Heart left ventricle (tissue), 16 donors: ENCODE results near the gene VBP1. TPM values are rescaled to one million over a fixed set of nuclear protein-coding genes. Genes with fewer than 3 reads are reported as not detected.

Source experiments
- ATAC-seq, 4 donors: fragments of 200-7000 bp; cut with Tn5 transposase; one replicate each; pipeline ENCODE4 v1.9.1; 2020 to 2022; ENCODE audit warnings: moderate library complexity in 4 of 4, mild to moderate bottlenecking in 3 of 4, moderate number of reproducible peaks in 1 of 4
- DNase-seq, 5 donors: peaks; one replicate each; pipeline ENCODE4 v3.0.0-alpha.2; 2020
- H3K27ac ChIP-seq, 12 donors: fragments of 200-600 bp; sonication (generic) in 4 of 12; one replicate each; pipeline versions ENCODE4 v1.5.0 to v1.8.0; 2016 to 2022; ENCODE audit warnings: mild to moderate bottlenecking in 2 of 12
- H3K27me3 ChIP-seq, 9 donors: fragments of 200-600 bp; sonication (generic) in 2 of 9; one replicate each; pipeline versions ENCODE4 v1.5.1 to v1.8.0; 2016 to 2022; ENCODE audit warnings: mild to moderate bottlenecking in 3 of 9
- H3K36me3 ChIP-seq, 9 donors: fragments of 200-600 bp; sonication (generic) in 2 of 9; one replicate each; pipeline versions ENCODE4 v1.5.0 to v1.8.0; 2018 to 2022; ENCODE audit warnings: mild to moderate bottlenecking in 2 of 9
- H3K4me1 ChIP-seq, 12 donors: fragments of 200-600 bp; sonication (generic) in 4 of 12; one replicate each; pipeline versions ENCODE4 v1.5.0 to v1.8.0; 2016 to 2022; ENCODE audit warnings: mild to moderate bottlenecking in 3 of 12
- H3K4me3 ChIP-seq, 12 donors: fragments of 200-600 bp; sonication (generic) in 4 of 12; one replicate each; pipeline versions ENCODE4 v1.5.0 to v1.8.0; 2017 to 2022; ENCODE audit warnings: mild to moderate bottlenecking in 9 of 12, moderate library complexity in 4 of 12
- H3K9me3 ChIP-seq, 12 donors: fragments of 200-600 bp; sonication (generic) in 4 of 12; one replicate each; pipeline versions ENCODE4 v1.5.0 to v1.8.0; 2016 to 2022; ENCODE audit warnings: mild to moderate bottlenecking in 1 of 12
- POLR2A ChIP-seq, 2 donors: fragments of 450-650 bp; IDR thresholded peaks; one replicate each; pipeline ENCODE4 v1.6.1; 2017; ENCODE audit warnings: antibody characterized with exemption in 2 of 2, mild to moderate bottlenecking in 2 of 2, moderate library complexity in 2 of 2
- WGBS, 4 donors: extraction: QIAGEN DNeasy Blood & Tissue Kit in 2 of 4; methylation state at CpG; one replicate each; pipeline versions ENCODE4 v1.1.5 to v1.1.7; 2013 to 2018; 5-methylcytosine and 5-hydroxymethylcytosine counted together
- intact Hi-C, 10 donors: fragments of 100-400 bp; cut with DNase I; formaldehyde crosslinking; loops; one replicate each; pipeline versions ENCODE4 v1.11.1 to v1.14.2; 2022
- long read RNA-seq, 3 donors: library from polyadenylated mRNA; unstranded; transcript quantifications; one replicate each; pipeline ENCODE4 v2.0.0, GENCODE V29; 2020 to 2021
- polyA plus RNA-seq, 2 donors: library from polyadenylated mRNA; stranded (reverse); fragments of 200-250 nt; gene quantifications; one replicate each; pipeline ENCODE4 v1.2.3, GENCODE V29; 2013
- total RNA-seq, 9 donors: library from RNA; depleted of rRNA in 2 of 9; stranded (reverse); fragments of >200 nt in 2 of 9; fragmentation: NEBNext Ultra II Directional in 3 of 9; extraction: Animal tissue kit (Norgen Biotek cat#: 25700) in 3 of 9; gene quantifications; one replicate each; pipeline versions ENCODE4 v1.1.0 to v1.2.4, GENCODE V29; 2016 to 2023
- TF ChIP-seq, protein P1 (sequence below), 12 donors: fragments of 200-600 bp; sonication (generic) in 4 of 12; IDR thresholded peaks; one replicate each; pipeline versions ENCODE4 v1.5.0 to v1.8.0; 2018 to 2022; ENCODE audit warnings: antibody characterized with exemption in 12 of 12, mild to moderate bottlenecking in 5 of 12
- donor health status: ischemic (EF 13 %, LVEDD 7.1; RV severe dilation, severe dysfunction).
- donor health status: healthy with polysubstance abuse.
- donor health status: DM: no; HTN: yes; CAD: no.
- donor health status: DM: no; HTN: no; CAD: no.
- donor health status: ischemic (EF 25% LVEDD 6.9; RV normal size, moderate dysfunction).
- donor health status: ischemic (EF 25% LVEDD 5.7; RV mildly dilated, moderate dysfunction).
- donor health status: healthy.
- donor health status: DM: yes; HTN: yes; CAD: no.
- donor health status: ischemic (EF 35%, LVEDD 5.7; RV mildly dilated, moderate dysfunction).
- donor health status: nonischemic (EF 11% LVEDD 7.7; RV severe dilation, severe dysfunction).
- donor health status: DM: yes; HTN: yes; CAD: no.
- donor health status: PGD.
- donor health status: ischemic (EF 29% LVEDD 5.4; RV normal size, mild dysfunction).
- donor health status: nonischemic (EF 23%, LVEDD 6.1; RV moderate dilation, normal function).

VBP1 gene, protein sequence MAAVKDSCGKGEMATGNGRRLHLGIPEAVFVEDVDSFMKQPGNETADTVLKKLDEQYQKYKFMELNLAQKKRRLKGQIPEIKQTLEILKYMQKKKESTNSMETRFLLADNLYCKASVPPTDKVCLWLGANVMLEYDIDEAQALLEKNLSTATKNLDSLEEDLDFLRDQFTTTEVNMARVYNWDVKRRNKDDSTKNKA
- total RNA-seq = 10 to 100 TPM; 39.6 to 82.8 (median 72.3) TPM
- polyA plus RNA-seq = 10 to 100 TPM; 35.7 to 78.2 TPM
- long read RNA-seq, donor 1, transcript VBP1-201 (6 exons, 1,686 nt) = major isoform, 75 of 76 reads
- long read RNA-seq, donor 1, partial matches to known transcripts = 0 of 76 reads
- long read RNA-seq, donor 1, other reads (novel, unspliced or antisense) = 1 of 76 reads
- long read RNA-seq, donor 2, transcript VBP1-201 (6 exons, 1,686 nt) = major isoform, 313 of 328 reads
- long read RNA-seq, donor 2, partial matches to known transcripts = 3 of 328 reads
- long read RNA-seq, donor 2, other reads (novel, unspliced or antisense) = 12 of 328 reads
- long read RNA-seq, donor 3, transcript VBP1-201 (6 exons, 1,686 nt) = major isoform, 47 of 49 reads
- long read RNA-seq, donor 3, partial matches to known transcripts = 0 of 49 reads
- long read RNA-seq, donor 3, other reads (novel, unspliced or antisense) = 2 of 49 reads

DNA sequence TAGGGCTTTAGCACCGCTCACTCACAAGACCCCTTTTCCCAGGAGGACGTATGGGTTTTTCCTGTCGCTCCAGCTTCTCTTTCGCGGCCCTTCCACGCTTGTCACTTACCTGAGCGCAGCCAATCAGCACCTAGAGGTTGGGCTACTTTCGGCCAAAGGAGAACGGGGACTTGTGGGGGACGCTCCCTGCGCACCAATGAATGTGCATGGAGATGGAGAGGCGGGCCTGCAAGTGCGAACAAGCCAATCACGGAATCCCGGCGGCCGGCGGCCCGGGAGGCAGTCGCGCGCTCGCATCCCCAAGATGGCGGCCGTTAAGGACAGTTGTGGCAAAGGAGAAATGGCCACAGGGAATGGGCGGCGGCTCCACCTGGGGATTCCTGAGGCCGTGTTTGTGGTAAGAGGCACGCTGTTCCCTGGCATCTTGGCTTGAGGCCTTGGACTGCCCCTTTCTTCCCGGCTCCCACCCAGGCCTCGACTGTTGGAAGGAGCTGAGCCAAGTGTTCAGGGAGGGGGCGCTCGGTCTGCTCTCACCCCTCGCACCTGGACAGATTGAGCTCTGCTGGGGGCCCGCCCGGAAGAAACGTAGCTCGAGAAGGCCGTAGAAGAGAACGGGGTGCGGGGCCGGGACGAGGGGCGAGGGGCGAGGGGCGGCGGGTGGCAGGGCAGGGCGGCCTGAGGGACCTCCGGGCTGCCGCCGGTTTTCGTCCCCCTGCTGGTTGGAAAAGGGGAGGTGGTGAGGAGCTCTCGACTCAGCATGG, at the start of gene VBP1:
Gene VBP1, plus strand, starts transcription at position 282 of the 761 bp plus-strand sequence. Its CDS starts 23 bp downstream, at position 305.
- peak within 1 kb of the TSS; percentile 79 to 92 (median 88) for H3K27ac ChIP-seq
- H3K9me3 ChIP-seq = no peaks in the 10 kb centered on the region
- H3K4me1 ChIP-seq = peaks cover 0 to 27% (median 5%) of the 10 kb centered on the region in 12 donors
- intact Hi-C loops = loop anchor here in 3 of 10 donors (5.0 to 10.0 kb wide), 3 partner anchors 122 to 666 kb away; partner anchors contain the start of gene VAMP7 (in 1 of the 3)
- 0 to 45% (median 23%) methylated on average over 40 to 53 of the region's 53 CpGs for WGBS, 4 donors
- TF ChIP-seq, protein P1, sequence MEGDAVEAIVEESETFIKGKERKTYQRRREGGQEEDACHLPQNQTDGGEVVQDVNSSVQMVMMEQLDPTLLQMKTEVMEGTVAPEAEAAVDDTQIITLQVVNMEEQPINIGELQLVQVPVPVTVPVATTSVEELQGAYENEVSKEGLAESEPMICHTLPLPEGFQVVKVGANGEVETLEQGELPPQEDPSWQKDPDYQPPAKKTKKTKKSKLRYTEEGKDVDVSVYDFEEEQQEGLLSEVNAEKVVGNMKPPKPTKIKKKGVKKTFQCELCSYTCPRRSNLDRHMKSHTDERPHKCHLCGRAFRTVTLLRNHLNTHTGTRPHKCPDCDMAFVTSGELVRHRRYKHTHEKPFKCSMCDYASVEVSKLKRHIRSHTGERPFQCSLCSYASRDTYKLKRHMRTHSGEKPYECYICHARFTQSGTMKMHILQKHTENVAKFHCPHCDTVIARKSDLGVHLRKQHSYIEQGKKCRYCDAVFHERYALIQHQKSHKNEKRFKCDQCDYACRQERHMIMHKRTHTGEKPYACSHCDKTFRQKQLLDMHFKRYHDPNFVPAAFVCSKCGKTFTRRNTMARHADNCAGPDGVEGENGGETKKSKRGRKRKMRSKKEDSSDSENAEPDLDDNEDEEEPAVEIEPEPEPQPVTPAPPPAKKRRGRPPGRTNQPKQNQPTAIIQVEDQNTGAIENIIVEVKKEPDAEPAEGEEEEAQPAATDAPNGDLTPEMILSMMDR (IDR thresholded peaks at IDR 0.05) = peak in 10 of 12 donors; percentile 26 to 59 (median 46)
- TF ChIP-seq POLR2A (IDR thresholded peaks at IDR 0.05) = no peak
- H3K4me3 ChIP-seq = peak within 1 kb of the TSS; percentile 47 to 88 (median 74)
- peak; percentile 99 to 100 (median 99) for ATAC-seq
- H3K27me3 ChIP-seq = no peaks in the 10 kb centered on the region
- peaks cover 0 to 15% (median 6%) of the 10 kb centered on the region in 9 donors for H3K36me3 ChIP-seq
- DNase-seq = peak; percentile 92 to 94 (median 92)

DNA sequence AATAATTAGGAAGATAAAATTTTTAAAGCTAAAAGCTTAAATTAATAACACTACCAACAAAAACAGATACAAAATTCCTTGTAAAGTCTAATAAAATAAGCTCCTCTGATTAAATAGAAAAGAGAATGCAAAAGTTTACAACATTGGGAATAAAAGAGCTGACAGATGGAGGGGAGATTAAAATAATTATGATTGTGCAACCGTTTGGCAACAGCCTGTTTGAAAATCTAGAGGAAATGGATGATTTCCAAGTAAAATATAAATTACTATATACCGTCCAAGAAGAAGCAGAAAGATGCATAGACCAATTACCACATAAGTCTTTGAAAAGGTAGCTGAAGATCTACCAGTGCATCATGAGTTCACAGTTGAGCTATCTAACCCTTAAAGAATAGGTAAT, 46.4 kb upstream of the VBP1 start:
- Histone ChIP-seq H3K27ac (no peak overlapping the region), H3K4me1 (no peaks in the 10 kb centered on the region), H3K27me3 (no peaks in the 10 kb centered on the region), H3K4me3 (no peak overlapping the region), H3K9me3 (no peaks in the 10 kb centered on the region), H3K36me3 (no peaks in the 10 kb centered on the region)
- WGBS, 4 donors = 26 to 43% (median 32%) methylated on average over 2 of the region's 2 CpGs
- intact Hi-C loops = loop anchor here in 1 of 10 donors (10.0 kb wide), 1 partner anchor 75 kb away; no protein-coding TSS in a partner anchor
- TF ChIP-seq, protein P1 (IDR thresholded peaks at IDR 0.05) = no peak
- TF ChIP-seq POLR2A (IDR thresholded peaks at IDR 0.05) = no peak
- no peak for DNase-seq
- ATAC-seq = no peak

DNA sequence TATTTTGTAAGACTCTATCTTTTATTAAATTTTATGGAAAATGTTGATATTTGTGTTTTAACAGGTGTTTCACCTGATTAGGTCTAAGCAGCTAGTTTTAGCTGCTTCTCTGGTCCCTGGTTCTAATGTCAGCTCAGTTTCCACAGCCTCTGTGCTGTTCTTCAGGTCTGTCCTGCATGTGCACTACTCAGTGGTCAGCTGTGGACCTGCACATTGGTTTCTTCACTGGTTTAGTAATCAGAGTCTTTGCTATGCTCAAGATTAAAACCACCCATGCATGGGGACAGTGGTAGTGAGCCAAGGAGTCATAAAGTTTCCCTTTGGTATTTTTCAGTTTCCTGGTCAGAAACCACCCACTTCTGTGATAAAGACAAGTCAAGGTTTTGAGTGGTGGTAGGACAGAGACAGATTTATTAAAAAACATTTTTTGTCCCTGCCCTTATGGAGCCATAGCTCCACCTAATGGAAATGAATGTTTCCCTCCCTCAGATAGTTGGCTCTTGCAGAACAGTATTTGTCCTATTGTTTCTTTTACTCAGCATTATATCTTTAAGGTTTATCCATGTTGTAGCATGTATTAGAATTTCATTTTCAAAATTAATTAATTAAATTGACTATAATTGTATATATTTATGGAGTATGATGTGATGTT, 36.8 kb upstream of the VBP1 start:
- H3K9me3 ChIP-seq = peaks cover 0 to 5% (median 0%) of the 10 kb centered on the region in 12 donors
- H3K27me3 ChIP-seq = no peaks in the 10 kb centered on the region
- no peaks in the 10 kb centered on the region for H3K4me1 ChIP-seq
- ATAC-seq = no peak
- intact Hi-C loops = loop anchor here in 1 of 10 donors (10.0 kb wide), 1 partner anchor 85 kb away; no protein-coding TSS in a partner anchor
- no peak overlapping the region for H3K27ac ChIP-seq
- DNase-seq = no peak
- H3K36me3 ChIP-seq = no peaks in the 10 kb centered on the region
- TF ChIP-seq, protein P1 (IDR thresholded peaks at IDR 0.05) = peak in 2 of 12 donors; percentile 14 to 20
- TF ChIP-seq POLR2A (IDR thresholded peaks at IDR 0.05) = no peak
- H3K4me3 ChIP-seq = no peak overlapping the region
